Bronchial epithelial cell (primary cell): Measurements from ENCODE around the gene TOM1L2. TPM values are rescaled to one million over a fixed set of nuclear protein-coding genes. Genes with fewer than 3 reads are reported as not detected.

Experiments used
- DNase-seq: peaks from one replicate; pipeline ENCODE4 v3.0.0-alpha.2; 2010; ENCODE audit warnings: low read depth
- FAIRE-seq: peaks from 2 replicates; lab custom pipeline; 2011; peaks lifted over from hg19 to GRCh38; lab: Jason Lieb, UNC
- H3K27me3 ChIP-seq: 2 replicates; pipeline ENCODE4 v1.5.1; 2011; ENCODE audit warnings: low read length; ENCODE audit not compliant: control insufficient read depth, insufficient read depth
- H3K36me3 ChIP-seq: 2 replicates; pipeline ENCODE4 v1.5.1; 2011; ENCODE audit warnings: low read length; ENCODE audit not compliant: control insufficient read depth, insufficient read depth
- H3K4me3 ChIP-seq: 2 replicates; pipeline ENCODE4 v1.5.1; 2011; ENCODE audit warnings: mild to moderate bottlenecking, low read depth, low read length, control low read depth
- total RNA-seq: library from RNA; depleted of rRNA; stranded (reverse); fragments of >200 nt; gene quantifications from 2 replicates; pipeline ENCODE4 v1.2.1, GENCODE V29; 2014
- TF ChIP-seq, protein P1 (sequence below): IDR thresholded peaks from 2 replicates; pipeline ENCODE4 v1.5.1; 2011; ENCODE audit warnings: mild to moderate bottlenecking, moderate library complexity, low read length, control low read depth, inconsistent platforms; ENCODE audit not compliant: insufficient read depth, severe bottlenecking

Gene TOM1L2
- total RNA-seq: 12.4 and 17.8 TPM in 2 replicates

DNA sequence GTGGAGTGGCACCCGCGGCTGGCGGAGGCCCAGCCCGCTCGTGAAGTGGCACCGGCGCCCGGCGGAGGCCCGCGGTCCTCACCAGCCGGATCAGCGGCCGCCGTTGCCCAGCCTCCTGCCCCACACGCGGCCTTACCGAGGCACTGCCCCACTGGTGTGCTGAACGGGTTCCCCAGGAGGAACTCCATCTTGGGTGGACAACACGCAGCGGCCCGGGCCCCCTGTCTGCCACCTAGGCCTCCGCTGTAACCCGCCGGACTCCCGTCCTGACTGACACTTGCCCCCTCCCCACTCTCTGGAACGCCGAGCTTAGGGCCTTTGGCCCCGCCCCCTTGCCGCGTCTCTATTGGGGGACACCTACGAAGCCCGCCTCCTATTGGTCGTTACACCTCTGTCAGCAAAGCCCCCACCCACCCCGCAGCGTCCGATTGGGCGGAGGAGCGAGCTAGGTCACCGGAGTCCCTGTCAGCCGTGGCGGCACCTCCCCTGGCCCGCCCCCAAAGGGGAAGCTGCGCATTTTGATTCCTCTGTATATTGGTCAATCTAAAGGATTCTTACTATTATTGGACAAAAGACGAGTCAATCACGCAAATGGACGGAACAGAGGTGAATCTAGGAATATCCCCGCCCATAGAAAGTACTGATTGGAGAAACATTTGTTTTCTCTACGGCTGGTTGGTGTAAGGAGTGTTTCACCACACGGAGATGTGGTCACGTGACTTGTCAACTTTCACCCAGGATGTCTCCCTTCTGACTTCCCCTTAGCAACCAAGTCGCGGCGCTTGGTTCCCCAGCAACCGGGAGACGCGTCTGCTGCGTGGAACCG lies at the start of gene TOM1L2, which contains the start of gene DRC3:
Gene TOM1L2 (minus strand): TSS at position 275 of the 826 bp plus-strand sequence. CDS start 87 bp downstream, at position 188.
Gene DRC3 (plus strand): TSS at position 737 of the 826 bp plus-strand sequence. CDS start 4,737 bp downstream, outside the sequence.
- FAIRE-seq: peak; percentile 100
- TF ChIP-seq, protein P1, sequence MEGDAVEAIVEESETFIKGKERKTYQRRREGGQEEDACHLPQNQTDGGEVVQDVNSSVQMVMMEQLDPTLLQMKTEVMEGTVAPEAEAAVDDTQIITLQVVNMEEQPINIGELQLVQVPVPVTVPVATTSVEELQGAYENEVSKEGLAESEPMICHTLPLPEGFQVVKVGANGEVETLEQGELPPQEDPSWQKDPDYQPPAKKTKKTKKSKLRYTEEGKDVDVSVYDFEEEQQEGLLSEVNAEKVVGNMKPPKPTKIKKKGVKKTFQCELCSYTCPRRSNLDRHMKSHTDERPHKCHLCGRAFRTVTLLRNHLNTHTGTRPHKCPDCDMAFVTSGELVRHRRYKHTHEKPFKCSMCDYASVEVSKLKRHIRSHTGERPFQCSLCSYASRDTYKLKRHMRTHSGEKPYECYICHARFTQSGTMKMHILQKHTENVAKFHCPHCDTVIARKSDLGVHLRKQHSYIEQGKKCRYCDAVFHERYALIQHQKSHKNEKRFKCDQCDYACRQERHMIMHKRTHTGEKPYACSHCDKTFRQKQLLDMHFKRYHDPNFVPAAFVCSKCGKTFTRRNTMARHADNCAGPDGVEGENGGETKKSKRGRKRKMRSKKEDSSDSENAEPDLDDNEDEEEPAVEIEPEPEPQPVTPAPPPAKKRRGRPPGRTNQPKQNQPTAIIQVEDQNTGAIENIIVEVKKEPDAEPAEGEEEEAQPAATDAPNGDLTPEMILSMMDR: no peak
- peak within 1 kb of the TSS; percentile 78 for H3K4me3 ChIP-seq

DNA sequence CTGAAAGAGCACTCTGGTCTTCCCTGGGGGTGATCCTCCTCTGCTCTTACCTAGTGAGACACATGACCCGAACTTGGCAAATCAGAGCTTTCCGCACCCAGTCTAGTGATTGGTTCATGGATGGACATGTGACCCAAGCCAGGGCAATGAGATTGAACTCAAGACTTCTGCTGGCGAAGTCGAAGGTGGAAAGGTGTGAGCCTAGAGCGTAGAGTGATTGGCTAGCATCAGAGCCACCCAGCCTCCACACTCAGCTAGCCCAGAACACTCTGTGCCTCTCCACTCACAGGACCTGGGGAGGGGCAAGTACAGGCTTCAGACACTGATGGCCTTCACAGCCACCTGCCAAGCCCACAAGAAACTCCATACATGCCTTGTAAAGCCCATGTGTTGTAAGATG lies 49.2 kb upstream of the TOM1L2 start:
- TF ChIP-seq, protein P1: no peak
- H3K36me3 ChIP-seq: peaks cover 6% of the 10 kb centered on the region

More for the DNA sequence above, at the start of gene TOM1L2, which contains the start of gene DRC3:
- DNase-seq: peak; percentile 100
- no peaks in the 10 kb centered on the region for H3K36me3 ChIP-seq
- H3K27me3 ChIP-seq: no peaks in the 10 kb centered on the region

DNA sequence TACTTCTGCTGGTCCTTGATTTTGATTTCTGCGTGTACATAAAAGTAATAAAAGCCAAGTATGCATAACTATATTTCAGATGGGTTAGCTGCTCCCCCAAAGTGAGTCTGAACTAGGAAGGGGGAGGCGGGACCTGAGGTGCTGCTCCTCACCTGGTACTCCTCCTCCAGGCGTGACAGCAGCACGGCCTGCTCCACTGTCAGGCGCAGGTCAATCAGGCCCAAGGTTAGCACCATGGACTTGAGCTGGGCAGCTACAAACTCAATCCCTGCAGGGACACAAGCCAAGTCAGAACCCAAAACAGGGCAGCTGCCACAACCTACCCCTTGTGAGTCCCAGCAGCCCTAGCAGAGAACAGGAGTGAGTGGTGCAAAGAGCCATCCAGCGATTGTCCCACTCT lies 48.8 kb upstream of the TOM1L2 start:
- TF ChIP-seq, protein P1: no peak
- FAIRE-seq: peak; percentile 18
- no peak overlapping the region for H3K4me3 ChIP-seq
- H3K36me3 ChIP-seq: peaks cover 6% of the 10 kb centered on the region
- no peaks in the 10 kb centered on the region for H3K27me3 ChIP-seq
- no peak for DNase-seq

More for the DNA sequence above, 49.2 kb upstream of the TOM1L2 start:
- H3K27me3 ChIP-seq: no peaks in the 10 kb centered on the region
- no peak overlapping the region for H3K4me3 ChIP-seq
- DNase-seq: no peak
- peak; percentile 62 for FAIRE-seq

DNA sequence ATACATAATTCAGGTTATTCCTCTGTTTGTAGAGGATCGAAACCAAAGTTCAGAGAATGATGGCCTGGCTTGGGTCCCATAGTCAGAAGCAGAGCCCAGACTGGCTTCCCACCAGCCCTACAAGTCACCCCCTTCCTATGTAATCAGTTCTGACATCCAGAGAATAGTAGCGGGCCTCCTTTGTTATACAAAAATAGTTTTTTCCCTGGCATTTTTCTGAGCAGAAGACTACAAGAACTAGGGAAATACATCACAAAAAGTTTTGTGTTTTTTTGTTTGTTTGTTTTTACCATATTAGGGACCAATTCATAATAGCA lies 47.6 kb upstream of the TOM1L2 start:
- Histone ChIP-seq H3K36me3 (peaks cover 10% of the 10 kb centered on the region), H3K4me3 (no peak overlapping the region), H3K27me3 (no peaks in the 10 kb centered on the region)
- TF ChIP-seq, protein P1: no peak
- DNase-seq (no peak), FAIRE-seq (no peak)

DNA sequence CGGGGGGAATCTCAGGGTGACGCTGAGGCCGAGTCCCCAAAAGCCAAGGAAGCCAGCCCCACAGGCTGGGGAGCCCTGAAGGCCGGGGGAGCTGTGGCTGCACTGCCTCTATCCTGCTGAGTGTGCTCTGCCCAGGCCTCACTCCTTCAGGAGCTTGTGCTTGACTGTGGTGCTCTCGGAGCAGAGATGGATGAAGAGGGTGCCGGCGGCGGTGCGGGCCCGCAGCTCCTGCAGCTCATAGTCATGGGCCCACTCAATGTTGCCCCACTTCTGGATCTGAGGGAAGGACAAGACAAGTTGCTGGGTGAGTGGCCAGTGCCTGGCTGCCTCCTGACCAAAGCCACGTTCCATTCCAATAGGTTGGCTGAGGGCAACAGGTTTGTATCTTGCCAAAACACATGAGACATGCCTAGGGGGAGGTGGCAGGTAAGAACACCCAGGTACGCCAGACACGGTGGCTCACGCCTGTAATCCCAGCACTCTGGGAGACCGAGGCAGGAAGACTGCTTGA lies 46.3 kb upstream of the TOM1L2 start:
- Histone ChIP-seq H3K4me3 (no peak overlapping the region), H3K36me3 (peaks cover 10% of the 10 kb centered on the region), H3K27me3 (no peaks in the 10 kb centered on the region)
- FAIRE-seq (no peak), DNase-seq (no peak)
- TF ChIP-seq, protein P1: no peak
